Adrenal gland (tissue), 5 donors: ENCODE measurements around the gene CPN2.

Experiments used
- POLR2A ChIP-seq, 2 donors: fragments of 450-650 bp; IDR thresholded peaks; one replicate each; pipeline ENCODE4 v1.6.1; 2017; ENCODE audit warnings: antibody characterized with exemption in 2 of 2, mild to moderate bottlenecking in 2 of 2, moderate library complexity in 1 of 2
- TF ChIP-seq, protein P1 (sequence below), 6 experiments: fragments of 450-650 bp in 4 of 6; fragments of 200-600 bp in 2 of 6; sonication (generic) in 1 of 6; IDR thresholded peaks; 1 replicate in 5 of 6; 2 replicates in 1 of 6; pipeline versions ENCODE4 v1.5.1 to v1.8.0; 2016 to 2021; ENCODE audit warnings: antibody characterized with exemption in 6 of 6, mild to moderate bottlenecking in 2 of 6, moderate library complexity in 1 of 6
- donor health status: DM: no; HTN: no; CAD: no.

DNA sequence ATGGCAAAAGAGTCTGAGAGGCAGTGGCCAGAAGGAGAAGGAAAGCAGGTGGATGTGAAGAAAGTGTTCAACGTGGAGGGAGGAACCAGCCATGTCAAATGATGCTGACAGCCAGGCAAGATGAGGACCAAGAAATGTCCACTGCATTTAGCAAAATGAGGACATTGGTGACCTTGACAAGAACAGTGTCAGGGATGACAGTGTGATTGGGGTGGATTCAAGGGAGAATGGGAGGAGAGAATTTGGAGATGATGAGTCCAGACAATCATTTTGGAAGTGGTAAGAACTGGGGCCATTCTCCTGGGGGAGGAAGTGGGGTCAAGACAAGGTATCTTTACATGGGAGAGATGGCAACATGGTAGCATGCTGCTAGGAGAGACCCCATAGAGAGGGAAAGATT, 47.4 kb downstream of the CPN2 start:
- TF ChIP-seq POLR2A (IDR thresholded peaks at IDR 0.05) = no peak
- TF ChIP-seq, protein P1, sequence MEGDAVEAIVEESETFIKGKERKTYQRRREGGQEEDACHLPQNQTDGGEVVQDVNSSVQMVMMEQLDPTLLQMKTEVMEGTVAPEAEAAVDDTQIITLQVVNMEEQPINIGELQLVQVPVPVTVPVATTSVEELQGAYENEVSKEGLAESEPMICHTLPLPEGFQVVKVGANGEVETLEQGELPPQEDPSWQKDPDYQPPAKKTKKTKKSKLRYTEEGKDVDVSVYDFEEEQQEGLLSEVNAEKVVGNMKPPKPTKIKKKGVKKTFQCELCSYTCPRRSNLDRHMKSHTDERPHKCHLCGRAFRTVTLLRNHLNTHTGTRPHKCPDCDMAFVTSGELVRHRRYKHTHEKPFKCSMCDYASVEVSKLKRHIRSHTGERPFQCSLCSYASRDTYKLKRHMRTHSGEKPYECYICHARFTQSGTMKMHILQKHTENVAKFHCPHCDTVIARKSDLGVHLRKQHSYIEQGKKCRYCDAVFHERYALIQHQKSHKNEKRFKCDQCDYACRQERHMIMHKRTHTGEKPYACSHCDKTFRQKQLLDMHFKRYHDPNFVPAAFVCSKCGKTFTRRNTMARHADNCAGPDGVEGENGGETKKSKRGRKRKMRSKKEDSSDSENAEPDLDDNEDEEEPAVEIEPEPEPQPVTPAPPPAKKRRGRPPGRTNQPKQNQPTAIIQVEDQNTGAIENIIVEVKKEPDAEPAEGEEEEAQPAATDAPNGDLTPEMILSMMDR (IDR thresholded peaks at IDR 0.05) = no peak
